GM18868 (cell line): Measurements from ENCODE around the gene SMIM24.
"Not testable (repeated sequence)": the region's sequence is repeated elsewhere in the genome, so short reads cannot be mapped to it uniquely, and the experiment has no call there.

Source experiments
- ATAC-seq: cut with Tn5 transposase; IDR thresholded peaks from one replicate; pipeline ENCODE4 v1.9.1; 2021; ENCODE audit warnings: mild to moderate bottlenecking, moderate library complexity; ENCODE audit not compliant: unreplicated experiment

The SMIM24 gene

DNA sequence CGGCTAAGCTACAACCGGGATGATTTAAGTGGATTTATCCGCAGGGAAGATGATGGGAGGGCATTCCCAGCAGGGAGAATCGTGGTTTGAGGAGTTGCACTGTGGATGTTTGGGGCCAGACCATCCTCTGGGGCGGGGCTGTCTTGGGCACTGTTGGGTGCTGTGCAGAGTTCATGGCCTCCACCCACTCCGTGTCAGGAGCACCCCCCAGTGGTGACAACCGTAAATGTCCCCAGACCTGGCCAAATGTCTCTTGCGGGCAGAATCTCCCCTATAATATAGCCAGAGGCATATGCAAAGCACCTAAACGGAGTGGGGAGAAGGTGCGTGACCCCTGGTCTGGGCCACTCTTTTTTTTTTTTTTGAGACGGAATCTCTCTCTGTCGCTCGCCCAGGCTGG, 40.2 kb downstream of the SMIM24 start:
- ATAC-seq, result no peak

GRCh38 chr19:3434630-3435553, 45.4 kb downstream of the SMIM24 start:
- peak; percentile 87 for ATAC-seq

DNA sequence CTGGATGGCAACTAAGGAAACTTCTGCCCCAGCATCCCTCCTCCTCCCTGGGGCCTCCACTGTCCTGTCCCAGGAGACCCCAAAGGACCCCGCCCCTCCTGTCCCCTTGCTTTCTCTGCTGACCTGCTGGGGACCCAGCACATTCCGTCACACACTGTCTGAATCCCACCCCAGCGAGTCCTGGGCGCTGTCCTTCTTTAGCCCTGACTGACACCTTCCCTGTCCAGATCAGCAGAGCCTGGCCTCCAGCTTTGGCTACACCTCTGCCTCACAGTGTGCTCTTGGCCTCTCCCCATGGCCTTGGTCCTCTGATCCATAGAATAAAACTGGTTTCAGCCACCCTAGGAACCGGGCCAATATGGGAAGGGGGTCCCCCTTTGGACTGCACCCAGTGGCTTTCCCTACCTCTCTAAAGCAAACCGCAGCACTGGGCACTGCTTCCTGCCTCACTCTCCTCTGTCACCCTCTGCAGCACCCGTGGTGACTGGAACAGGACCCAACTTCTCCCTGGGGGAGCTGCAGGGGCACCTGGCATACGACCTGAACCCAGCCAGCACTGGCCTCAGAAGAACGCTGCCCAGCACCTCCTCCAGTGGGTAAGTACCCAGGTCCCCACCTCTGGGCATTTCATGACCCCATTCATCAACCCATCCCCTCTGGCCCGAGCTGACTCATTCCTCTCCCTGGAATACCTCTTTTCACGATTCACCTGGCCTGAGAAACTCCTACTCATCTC, 46.4 kb downstream of the SMIM24 start:
- no peak for ATAC-seq

- ATAC-seq, result no peak
Observed at GRCh38 chr19:3433313-3433712, 47.0 kb downstream of the SMIM24 start.

GRCh38 chr19:3431760-3432397, 48.4 kb downstream of the SMIM24 start:
- no peak for ATAC-seq

- not testable (repeated sequence) for ATAC-seq
Observed at GRCh38 chr19:3430366-3430680, 50.0 kb downstream of the SMIM24 start.

DNA sequence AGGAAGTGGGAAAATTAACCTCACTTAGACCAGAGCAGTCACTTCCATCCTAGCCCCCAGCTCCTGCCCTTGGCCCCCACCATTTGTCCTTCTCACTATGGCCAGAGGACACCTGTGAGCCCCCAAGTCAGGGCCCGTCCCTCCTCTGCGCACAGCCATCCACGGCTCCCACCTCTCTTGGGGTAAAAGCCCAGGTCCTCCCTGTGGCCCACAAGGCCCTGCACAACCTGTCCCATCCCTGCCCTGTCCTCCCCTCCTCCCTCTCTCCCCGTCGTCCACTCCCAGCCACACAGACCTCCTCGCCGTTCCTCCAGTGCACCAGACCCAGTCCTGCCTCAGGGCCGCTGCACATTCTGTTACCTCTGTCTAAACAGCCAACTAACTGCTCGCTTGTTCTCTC, 53.9 kb downstream of the SMIM24 start:
- no peak for ATAC-seq
